Measurements from ENCODE around the gene PIGBOS1.
"Not testable (repeated sequence)": the region's sequence is repeated elsewhere in the genome, so short reads cannot be mapped to it uniquely, and the experiment has no call there.

The PIGBOS1 gene, protein sequence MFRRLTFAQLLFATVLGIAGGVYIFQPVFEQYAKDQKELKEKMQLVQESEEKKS

DNA sequence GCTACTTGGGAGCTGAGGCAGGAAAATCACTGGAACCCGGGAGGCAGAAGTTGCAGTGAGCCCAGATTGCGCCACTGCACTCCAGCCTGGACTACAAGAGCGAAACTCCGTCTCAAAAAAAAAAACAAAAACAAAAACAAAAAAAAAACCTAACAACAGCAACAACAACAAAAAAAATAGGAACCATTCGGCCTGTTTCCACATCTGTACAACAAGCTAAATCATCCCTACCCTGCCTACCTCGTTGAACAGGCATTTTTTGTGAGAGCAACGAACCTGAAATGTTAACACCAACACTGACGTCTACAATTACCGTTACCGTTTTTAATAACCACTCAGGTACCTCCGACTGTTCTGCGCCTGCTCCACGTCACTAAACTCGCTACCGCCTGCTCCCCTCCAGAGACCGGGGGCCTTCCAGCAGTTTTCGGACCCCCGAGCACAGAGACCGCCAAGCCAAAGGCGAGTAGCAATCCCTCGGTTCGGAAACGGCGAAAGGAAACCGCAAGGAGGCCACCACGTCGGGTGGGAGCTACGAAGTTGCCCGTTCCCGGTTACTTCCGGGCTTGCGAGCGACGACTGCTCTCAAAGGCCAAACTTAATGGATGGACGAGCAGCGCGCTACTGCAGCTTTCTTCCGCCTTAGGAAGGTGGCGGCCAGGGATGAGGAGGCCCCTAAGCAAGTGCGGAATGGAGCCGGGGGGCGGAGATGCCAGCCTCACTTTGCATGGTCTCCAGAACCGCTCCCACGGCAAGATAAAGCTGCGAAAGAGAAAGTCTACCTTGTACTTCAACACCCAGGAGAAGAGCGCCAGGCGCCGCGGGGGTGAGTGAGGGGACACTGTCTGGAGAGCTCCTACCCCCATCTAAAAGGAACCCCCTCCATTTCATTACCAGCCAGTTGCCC, at the start of gene PIGBOS1, which contains the start of gene PIGB:
TSS of gene PIGBOS1 (minus strand) at position 536 of the 907 bp plus-strand sequence. CDS start 1,331 bp downstream, outside the sequence.
TSS of gene PIGB (plus strand) at position 635 of the 907 bp plus-strand sequence. CDS start at position 664, 29 bp downstream.
- peak; percentile 77 for DNase-seq

DNA sequence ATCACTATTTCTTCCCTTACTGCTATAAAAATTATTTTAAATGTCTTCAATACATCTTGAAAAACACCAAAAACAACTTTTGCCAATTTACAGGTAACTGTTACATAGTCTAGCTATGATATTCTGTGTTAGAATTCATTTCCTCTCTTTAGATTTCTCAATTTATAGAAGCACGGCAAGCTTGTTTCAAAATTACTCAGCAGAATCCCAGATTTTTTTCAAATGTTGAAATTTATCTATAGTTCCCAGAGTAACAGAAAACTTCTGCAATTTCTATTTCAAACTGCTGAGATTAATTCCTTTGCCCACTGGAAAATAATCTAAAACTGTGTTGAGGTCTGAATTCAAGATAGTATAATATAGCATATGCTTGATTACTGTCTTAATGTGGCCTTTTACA, 48.1 kb upstream of the PIGBOS1 start:
- DNase-seq: no peak

DNA sequence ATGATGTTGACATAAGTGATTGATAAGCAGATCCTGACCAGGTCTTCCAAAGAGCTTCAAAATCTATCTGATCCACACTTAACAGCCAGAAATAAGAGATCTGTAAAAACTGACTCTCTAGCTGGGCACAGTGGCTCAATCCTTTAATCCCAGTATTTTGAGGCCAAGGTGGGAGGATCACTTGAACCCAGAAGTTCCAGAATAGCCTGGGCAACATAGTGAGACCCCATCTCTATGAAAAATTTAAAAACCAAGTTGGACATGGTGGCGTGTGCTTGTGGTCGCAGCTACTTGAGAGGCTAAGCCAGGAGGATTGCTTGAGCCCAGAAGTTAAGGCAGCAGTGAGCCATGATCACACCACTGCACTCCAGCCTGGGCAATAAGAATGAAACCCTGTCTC, 43.7 kb upstream of the PIGBOS1 start:
- no peak for DNase-seq

DNA sequence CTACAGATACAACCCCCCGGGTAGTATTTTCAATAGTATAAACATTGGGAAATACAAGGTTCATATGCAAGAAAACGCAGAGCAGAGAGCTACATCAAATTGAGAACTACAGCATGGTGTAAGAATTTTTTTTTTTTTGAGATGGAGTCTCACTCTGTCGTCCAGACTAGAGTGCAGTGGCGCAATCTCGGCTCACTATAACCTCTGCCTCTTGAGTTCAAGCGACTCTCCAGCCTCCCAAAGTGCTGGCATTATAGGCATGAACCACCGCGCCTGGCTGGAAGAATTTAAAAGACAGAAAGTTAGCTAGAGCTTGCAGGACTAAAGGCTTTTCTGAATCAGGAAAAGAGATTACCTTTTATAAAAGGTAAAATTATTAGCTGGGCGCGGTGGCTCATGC, 42.1 kb upstream of the PIGBOS1 start:
- DNase-seq: no peak

DNA sequence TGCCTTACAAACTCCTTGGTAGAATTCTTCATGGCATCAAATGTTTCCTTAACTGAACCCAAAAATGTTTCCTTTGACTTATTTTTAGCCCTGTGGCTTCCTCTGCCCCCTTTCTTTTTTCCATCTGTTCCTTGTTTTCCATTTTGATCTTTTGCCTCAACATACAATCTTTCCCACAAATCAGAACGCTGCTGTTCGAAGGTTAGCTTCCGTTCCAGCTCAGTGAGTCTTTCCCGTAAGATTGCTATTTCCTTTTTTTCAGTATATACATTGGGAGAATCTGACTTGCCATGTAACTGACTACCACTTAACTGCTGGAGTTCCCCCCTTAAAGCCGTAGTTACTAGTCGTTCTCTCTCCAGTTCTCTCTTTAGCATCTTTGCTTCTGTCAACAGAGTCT, 41.3 kb upstream of the PIGBOS1 start:
- no peak for DNase-seq

DNA sequence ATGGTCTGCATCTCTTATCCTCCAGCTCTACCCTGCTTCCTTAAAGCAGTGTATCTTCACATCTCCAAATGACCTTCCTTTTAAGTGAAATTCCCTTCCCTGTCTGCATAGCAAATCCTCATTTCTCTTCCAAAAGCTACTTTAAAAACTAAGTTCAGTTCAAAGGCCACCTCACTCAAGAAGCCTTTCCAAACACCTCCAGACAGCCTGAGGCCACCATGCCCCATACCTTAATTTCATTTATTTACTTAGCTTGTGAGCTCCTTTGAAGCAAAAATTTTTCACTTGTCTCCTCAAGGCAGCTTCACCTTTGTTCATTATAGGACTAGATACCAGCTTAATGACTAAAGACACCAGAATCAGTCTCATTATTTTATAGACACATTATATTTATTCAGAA, 39.5 kb upstream of the PIGBOS1 start:
- DNase-seq: no peak

DNA sequence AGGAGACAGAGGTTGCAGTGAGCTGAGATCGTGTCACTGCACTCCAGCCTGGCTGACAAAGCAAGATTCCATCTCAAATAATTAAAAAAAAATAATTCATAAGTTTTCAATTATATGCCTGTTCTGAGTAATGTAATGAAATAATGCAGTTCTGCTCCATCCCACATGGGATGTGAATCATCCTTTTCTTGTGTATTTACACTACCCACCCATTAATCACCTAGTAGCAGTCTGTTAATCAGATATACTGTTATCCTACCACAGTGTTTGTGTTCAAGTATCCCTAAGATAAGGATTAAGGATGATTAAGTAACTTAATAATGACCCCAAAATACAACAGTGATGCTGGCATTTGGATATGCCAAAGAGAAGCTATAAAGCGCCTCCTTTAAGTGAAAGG, 38.9 kb upstream of the PIGBOS1 start:
- DNase-seq: no peak

DNA sequence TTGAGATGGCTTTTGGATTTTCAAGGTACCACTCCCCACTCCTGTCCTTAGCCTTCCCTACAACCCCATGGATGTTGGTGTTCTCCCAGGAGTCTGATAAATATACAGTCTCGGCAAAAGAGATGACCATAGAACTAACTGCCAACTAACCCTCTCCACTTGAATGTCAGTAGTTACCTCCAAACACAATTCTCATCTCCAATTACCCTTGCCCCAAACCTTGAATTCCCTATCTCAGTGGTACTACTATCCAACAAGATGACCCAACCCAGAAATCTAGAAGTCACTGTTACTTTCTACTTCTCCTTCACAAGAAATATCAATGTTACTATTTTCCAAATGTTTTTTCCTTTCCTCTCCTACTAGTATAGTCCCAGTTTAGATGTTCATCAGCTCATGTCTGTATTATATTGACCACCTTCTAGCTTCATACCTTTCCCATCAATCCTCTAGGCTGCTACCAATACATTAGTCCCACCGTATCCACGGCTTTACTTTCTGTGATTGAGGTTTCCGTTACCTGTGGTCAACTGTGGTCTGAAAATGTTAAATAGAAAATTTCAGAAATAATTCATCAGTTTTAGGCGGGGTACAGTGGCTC, 38.2 kb upstream of the PIGBOS1 start:
- no peak for DNase-seq

DNA sequence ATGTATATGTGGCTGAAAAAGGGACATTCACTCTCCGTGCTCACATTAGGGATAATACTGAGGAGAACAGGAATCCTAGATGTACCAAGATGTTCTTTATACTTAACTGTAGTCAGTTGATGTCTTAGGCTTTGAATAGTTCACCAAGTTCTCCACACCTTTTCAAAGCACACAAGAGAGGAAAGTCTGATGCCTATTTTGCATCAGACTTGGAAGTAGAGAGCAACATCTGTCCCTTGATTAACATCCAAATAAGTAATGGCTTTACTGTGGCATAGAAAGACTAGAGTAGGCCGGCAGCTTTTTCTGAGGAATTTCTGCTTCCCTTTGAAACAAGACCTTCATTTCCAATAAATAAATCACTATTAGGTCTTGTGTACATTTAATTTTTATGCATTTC, 34.1 kb upstream of the PIGBOS1 start:
- DNase-seq: no peak

DNA sequence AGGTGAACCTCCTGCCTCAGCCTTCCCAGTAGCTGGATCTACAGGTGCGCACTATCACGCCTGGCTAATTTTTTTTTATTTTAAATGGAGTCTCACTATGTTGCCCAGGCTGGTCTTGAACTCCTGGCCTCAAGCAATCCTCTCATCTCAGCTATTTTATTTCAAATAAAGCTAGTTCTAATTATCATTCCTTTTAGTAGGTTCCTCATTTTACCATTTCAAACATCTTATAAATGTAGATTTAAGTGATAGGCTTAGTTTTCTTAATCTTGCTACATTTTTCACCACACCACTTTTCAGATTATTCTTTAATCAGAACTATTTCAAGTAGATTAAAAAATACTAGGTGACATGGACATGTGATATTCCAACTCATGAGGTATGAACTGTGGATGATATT, 30.4 kb upstream of the PIGBOS1 start:
- DNase-seq: no peak

DNA sequence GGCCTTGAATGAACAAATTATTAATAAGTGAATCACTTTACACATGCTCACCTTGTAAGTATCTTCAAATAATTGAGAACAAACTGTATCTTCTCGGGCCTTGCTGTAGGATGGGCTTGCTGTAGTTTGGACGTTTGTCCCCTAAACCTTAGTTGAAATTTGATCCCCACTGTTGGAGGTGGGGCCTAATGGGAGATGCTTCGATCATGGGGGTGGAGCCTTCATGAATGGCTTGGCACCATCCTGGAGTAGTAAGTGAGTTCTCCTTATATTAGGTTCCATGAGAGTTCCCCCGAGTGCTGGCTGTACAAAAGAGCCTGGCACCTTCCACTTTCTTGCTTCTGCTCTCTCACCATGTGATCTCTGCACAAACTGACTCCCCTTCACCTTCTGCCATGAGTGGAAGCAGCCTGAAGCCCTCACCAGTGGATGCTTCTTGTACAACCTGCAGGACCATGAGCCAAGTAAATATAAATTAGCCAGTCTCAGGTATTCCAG, 29.4 kb upstream of the PIGBOS1 start:
- no peak for DNase-seq

DNA sequence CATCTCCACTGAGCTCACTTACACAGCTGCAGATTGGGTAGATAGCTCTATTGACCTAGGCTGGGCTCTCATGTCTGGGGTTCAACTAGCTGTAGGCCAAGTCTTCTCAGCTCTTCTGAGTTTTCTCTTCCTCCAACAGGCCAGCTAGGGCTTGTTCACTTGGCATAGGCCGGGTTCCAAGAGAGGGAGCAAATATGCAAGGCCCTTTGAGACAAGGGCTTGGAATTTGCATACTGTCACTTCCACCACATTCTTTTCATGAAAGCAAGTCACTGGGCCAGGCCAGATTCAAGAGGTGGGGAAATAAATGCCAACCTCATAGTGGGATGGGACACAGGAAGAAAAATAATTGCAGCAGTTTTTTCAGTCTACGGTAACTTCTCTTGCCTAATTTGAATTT, 25.3 kb upstream of the PIGBOS1 start:
- DNase-seq: no peak

DNA sequence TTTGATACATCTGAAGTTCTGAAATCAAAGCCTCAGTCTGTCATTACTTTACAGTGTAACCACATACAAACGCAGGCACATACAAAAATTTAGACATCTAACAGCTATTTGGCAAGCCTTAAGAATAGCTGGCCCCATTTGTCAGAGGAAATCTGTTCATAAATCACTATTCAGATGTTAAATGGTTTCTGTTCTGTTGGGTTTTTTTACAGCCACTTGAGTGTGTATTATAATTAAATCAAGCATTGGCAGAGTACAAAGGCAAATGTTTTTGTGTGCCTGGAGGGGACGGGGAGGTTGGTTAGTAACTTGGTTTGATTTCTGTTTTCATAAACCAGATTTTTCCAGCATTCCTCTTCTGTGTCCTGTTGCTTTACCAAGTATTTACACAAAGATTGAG, 24.2 kb upstream of the PIGBOS1 start:
- DNase-seq: no peak

DNA sequence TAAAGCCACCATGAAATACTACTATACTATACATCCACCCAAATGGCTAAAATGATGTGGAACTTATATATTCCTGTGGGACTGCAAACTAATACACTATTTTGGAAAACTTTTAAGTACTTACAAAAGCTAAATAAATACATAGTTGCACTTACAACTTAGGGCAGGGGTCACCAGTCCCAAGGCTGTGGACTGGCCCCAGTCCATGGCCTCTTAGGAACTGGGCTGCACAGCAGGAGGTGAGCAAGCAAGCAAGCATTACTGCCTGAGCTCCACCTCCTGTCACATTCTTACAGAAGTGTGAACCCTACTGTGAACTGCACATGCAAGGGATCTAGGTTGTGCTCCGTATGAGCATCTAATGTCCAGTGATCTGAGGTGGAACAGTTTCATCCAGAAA, 18.2 kb upstream of the PIGBOS1 start:
- no peak for DNase-seq

DNA sequence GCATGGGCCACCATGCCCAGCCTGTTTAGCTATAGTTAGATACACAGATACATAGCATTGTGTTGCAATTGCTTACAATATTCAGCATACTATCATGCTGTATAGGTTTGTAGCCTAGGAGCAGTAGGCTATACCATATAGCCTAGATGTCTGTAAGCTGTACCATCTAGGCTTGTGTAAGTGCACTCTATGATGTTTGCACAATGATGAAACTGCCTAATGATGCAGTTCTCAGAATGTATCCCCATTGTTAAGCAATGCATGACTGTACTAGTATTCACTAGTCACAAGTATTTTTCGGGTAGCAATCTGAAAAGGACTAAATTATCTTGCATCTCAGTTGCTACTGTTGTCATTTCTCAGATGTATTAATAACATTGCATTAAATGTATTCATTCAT, 16.1 kb upstream of the PIGBOS1 start:
- DNase-seq: no peak

DNA sequence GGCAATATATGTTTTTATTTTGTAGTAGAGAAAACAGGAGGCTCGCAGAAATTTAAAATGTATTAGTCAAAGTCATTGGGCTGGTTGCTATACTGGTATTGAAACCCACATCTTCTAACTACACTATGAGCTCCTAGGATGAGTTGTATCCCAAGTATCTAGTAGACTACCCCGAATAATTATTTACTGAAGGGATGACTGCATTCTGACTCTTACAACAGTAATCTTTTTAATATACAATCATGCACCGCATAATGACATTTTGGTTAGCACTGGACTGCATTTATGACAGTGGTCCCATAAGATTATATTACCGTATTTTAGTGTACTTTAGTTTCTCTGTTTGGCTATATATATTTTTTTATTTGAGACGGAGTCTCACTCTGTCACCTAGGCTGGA, 15.4 kb upstream of the PIGBOS1 start:
- DNase-seq: no peak

DNA sequence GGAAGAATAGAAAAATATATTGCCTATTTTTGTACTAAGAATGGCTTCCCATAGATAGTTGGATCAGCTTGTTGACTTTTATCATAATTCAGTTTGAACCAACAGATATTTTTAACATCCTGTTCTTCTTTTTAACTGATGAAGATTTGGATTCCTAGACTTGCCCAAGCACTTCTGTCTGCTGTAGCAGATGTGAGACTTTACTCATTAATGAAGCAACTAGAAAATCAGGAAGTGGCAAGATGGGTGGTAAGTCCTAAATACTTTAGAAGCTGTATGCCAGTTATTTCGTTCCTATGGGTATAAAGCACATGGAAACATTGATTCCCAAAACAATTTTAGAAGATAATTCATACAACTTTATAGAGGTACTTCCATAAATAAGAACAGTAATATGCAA, 8.5 kb upstream of the PIGBOS1 start:
- no peak for DNase-seq

DNA sequence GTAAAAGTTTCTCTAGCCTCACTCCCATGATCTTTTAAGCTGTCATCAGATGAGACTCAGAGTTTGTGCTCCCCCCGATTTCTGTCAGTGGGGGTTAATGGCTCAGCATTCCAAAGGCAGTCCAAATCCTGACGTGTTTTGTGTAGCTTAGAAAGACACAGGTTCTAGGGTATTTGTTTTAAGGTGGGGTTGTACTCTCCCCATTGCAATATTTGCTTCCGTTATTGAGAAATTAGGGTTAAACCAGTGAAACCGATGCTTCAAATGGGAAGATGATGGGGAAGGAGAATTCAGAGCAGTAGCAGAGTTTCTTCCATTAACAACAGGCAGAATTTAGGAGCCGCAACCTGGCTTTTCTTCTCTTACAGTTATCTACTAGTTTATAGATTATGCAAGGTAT, 3.5 kb upstream of the PIGBOS1 start:
- no peak for DNase-seq

DNA sequence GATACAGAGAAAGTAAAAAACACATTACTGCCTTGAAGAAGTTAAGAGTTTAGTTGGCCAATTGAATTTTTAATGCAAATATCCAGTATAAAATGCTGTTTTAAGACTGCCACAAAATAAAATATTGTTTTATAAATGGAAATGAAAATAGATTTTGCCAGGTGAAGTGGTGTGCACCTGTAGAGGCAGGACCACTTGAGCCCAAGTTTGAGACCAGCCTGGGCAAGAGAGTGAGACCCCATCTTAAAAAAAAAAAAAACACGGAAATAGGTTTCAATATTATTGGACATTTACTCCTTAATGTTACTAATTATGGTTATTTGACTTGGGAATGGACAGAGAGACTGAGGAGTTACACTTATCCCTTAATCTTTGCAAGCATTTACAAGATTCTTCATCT, 2.0 kb upstream of the PIGBOS1 start:
- no peak for DNase-seq

DNA sequence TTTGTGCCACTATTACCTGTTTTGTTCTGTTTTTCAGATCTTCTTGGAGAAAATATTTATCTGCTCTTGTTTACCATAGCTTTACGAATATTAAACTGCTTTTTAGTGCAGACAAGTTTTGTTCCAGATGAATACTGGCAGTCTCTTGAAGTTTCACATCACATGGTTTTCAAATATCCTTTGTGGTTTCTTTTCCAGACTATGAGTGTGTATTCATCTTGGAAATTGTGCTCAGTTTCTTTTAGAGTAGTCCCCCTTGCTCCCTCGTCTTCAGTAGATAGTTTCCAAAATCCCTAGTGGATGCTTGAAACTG, 1.3 kb upstream of the PIGBOS1 start:
- no peak for DNase-seq

DNA sequence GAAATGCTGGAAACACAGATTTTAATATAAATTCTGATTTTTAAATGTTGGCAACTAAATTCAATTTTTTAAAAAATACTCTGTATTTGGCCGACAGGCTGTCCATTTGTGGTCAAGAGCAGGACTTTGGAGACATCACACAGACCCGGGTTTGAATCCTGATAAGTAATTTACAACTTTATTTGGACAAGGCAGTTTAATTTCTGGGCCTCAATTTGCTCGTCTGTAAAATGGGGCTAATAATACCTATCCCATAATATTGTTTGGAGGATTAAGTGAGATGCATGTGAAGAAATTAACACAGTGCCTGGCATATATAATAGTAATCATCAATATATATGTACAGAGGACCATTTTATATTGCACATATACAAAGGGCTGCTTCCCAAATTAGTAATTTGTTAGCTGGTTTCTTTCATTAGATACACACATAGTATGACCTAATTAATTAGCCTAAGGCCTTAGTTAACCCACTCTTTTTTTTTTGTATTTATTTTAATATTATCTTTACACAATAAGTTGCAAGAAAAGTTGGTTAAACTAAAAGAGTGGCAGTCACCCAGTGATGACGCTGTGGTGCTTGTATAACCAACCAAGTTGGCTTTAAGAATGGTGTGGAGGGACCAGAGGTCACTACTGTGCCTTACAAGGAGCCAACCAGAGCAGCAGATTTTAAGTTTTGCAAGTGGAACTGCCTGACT, 764 bp upstream of the PIGBOS1 start:
- no peak for DNase-seq

DNA sequence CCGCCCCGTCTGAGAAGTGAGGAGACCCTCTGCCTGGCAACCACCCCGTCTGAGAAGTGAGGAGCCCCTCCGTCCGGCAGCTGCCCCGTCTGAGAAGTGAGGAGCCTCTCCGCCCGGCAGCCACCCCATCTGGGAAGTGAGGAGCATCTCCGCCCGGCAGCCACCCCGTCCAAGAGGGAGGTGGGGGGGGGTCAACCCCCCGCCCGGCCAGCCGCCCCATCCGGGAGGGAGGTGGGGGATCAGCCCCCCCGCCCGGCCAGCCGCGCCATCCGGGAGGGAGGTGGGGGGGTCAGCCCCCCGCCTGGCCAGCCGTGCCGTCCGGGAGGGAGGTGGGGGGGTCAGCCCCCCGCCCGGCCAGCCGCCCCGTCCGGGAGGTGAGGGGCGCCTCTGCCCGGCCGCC, 16.1 kb downstream of the PIGBOS1 start:
- not testable (repeated sequence) for DNase-seq

DNA sequence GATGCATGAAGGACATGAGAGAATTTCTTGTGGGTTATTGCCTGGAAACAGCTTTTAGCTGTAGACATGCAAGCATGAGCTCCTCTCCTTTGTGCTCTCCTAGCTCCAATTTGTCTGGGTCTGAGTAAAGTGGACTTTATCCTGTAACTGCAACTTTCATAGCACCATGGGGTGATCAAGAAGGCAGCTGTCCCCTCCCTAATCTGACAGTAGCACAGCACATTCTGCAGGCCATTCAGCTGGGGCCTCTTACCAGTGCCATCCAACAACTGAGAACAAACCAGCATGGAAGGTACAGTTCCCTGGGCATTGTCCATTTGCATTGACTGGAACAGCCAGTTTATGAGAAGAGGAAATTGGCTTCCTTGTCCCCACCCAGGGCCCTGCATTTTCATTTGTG, 21.6 kb downstream of the PIGBOS1 start:
- no peak for DNase-seq
